ENCODE data around the gene UBE2O. TPM values are rescaled to one million over a fixed set of nuclear protein-coding genes. Genes with fewer than 3 reads are reported as not detected.

UBE2O gene
- total RNA-seq, 4 donors from 2014 or later = 20.5 to 75.1 (median 31.6) TPM

- Histone ChIP-seq H3K4me1 (peaks cover 0 to 35% (median 4%) of the 10 kb centered on the region in 4 donors), H3K27ac (no peak overlapping the region), H3K36me3 (no peaks in the 10 kb centered on the region), H3K9me3 (no peaks in the 10 kb centered on the region), H3K4me3 (peak overlapping the region in 2 of 4 donors; percentile 86 to 96), H3K27me3 (no peaks in the 10 kb centered on the region)
- DNase-seq = no peak
- TF ChIP-seq POLR2A (IDR thresholded peaks at IDR 0.05) (no peak), CTCF (IDR thresholded peaks at IDR 0.05) (no peak)
Measured at GRCh38 chr17:76451506-76451905, 1.4 kb downstream of the UBE2O start.

GRCh38 chr17:76449126-76449525, 3.8 kb downstream of the UBE2O start:
- Histone ChIP-seq H3K36me3 (no peaks in the 10 kb centered on the region), H3K9me3 (no peaks in the 10 kb centered on the region), H3K27ac (no peak overlapping the region), H3K4me3 (no peak overlapping the region), H3K27me3 (no peaks in the 10 kb centered on the region), H3K4me1 (peaks cover 0 to 42% (median 4%) of the 10 kb centered on the region in 4 donors)
- DNase-seq = no peak
- TF ChIP-seq POLR2A (IDR thresholded peaks at IDR 0.05) (no peak), CTCF (IDR thresholded peaks at IDR 0.05) (no peak)

- H3K4me3 ChIP-seq = no peak overlapping the region
- H3K27me3 ChIP-seq = no peaks in the 10 kb centered on the region
- TF ChIP-seq POLR2A (IDR thresholded peaks at IDR 0.05) = no peak
- TF ChIP-seq CTCF (IDR thresholded peaks at IDR 0.05) = no peak
- H3K4me1 ChIP-seq = peaks cover 0 to 42% (median 4%) of the 10 kb centered on the region in 4 donors
- H3K9me3 ChIP-seq = no peaks in the 10 kb centered on the region
- no peak for DNase-seq
- no peak overlapping the region for H3K27ac ChIP-seq
- H3K36me3 ChIP-seq = no peaks in the 10 kb centered on the region
Measured at GRCh38 chr17:76447931-76448652, 4.9 kb downstream of the UBE2O start.

- Histone ChIP-seq H3K4me3 (no peak overlapping the region), H3K9me3 (no peaks in the 10 kb centered on the region), H3K27ac (peak overlapping the region in 2 of 4 donors; percentile 50 to 72), H3K4me1 (peaks cover 0 to 35% (median 1%) of the 10 kb centered on the region in 4 donors), H3K36me3 (no peaks in the 10 kb centered on the region), H3K27me3 (no peaks in the 10 kb centered on the region)
- TF ChIP-seq POLR2A (IDR thresholded peaks at IDR 0.05) (no peak), CTCF (IDR thresholded peaks at IDR 0.05) (no peak)
- DNase-seq = peak in 1 of 3 donors; percentile 65
Measured at GRCh38 chr17:76446449-76447231, 6.3 kb downstream of the UBE2O start.

- no peak overlapping the region for H3K27ac ChIP-seq
Measured at GRCh38 chr17:76445697-76446448, 7.1 kb downstream of the UBE2O start.

More at GRCh38 chr17:76445697-76446448, 7.1 kb downstream of the UBE2O start:
- no peak for DNase-seq
- Histone ChIP-seq H3K9me3 (no peaks in the 10 kb centered on the region), H3K27me3 (no peaks in the 10 kb centered on the region), H3K36me3 (no peaks in the 10 kb centered on the region), H3K4me3 (no peak overlapping the region), H3K4me1 (peaks cover 0 to 29% (median 0%) of the 10 kb centered on the region in 4 donors)
- no peak for TF ChIP-seq CTCF (IDR thresholded peaks at IDR 0.05)
- TF ChIP-seq POLR2A (IDR thresholded peaks at IDR 0.05) = no peak

Data from Peyer's patch (tissue), 4 donors.